GM21825 (cell line): Measurements from ENCODE around the gene SLC8A1.

Experiments
- ATAC-seq: cut with Tn5 transposase; IDR thresholded peaks from one replicate; pipeline ENCODE4 v1.9.1; 2021; ENCODE audit warnings: mild to moderate bottlenecking, moderate library complexity; ENCODE audit not compliant: unreplicated experiment

SLC8A1 gene

DNA sequence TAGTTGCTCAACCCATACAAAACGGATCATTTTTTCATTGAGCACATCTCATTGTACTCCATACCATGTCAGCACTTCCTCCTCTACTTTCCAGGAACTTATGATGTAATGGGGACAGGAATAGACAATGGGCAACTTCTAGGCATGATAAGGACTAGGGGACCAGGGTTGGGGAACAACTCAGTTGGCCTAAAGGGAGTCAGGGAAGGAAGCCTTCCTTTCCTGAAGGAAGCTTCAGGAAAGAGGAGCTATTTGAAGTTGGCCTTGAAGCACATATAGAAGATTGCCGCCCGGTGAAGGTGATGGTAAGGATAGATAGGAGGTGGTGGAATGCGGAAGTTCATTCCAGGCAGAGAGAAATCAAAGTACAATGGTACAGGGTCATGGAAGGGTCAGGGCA lies 283.9 kb downstream of the SLC8A1 start:
- ATAC-seq: no peak

DNA sequence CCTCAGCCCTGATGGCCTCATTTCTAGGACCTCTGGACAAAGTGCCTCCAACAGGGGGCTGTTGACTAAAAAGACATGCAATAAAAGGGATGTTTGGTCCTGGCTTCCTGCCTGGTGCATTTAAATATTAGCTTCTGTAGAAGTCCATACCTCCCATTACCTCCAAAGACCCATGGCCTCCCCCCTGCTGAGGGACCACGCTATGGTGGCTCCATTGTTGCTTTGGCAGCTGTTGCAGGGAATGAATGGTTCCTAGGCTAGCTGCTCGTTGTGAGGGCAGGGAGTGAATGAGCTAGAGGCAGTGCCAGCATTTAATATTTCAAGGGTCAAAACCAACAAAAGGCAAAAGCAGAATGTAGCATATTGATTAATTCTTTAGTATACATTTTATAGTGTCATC lies 285.9 kb downstream of the SLC8A1 start:
- ATAC-seq: no peak

DNA sequence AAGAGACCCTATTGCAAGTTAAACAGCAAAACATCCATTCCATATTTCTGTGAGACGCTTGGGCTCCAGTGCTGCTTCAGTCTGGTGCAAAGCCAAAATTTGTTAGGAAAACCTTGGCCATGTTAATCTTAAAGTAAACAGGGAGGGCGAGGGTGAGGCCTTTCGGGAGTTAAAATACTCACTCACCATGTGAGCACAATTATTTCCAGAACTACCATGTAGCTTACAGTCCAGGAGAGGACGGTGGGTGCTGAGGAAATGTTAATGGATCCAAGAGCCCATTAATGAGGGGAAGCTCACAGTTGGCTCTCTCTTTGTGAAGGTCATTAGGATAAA lies 286.4 kb downstream of the SLC8A1 start:
- ATAC-seq: no peak

DNA sequence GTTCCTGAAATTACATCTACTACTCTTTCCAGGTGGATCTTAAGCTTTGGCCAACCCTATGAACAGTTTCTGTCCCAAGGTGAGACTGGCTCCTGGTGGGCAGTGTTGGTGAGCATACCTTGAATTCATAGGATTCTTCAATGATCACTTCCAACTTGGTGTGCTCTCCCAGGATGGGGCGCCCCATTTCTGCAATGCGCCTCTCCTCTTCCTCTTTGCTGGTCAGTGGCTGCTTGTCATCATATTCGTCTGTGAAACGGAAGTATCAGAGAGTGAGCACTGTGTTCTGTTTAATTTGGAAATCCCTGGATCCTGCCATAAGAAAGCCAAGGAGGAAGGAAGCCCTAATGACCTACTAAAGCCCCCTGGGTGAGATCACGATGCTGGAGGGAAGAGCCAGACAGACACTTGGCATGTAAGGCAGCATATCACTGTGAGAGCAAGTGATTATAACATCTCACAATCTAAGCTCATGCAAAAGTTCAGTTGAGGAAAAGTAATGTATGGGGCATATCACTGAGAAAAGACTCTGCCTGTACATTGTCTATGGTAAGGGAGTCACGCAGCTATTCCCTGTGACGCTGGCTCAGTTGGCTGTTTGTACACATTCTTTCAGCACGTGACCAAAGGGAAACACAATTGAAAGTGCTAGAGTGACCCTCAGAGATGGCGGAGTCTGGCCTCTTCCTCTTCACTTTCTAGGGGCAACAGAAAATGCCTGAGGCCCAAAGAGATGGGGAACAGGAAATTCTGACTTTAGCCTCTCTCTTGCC lies 287.0 kb downstream of the SLC8A1 start:
- no peak for ATAC-seq

DNA sequence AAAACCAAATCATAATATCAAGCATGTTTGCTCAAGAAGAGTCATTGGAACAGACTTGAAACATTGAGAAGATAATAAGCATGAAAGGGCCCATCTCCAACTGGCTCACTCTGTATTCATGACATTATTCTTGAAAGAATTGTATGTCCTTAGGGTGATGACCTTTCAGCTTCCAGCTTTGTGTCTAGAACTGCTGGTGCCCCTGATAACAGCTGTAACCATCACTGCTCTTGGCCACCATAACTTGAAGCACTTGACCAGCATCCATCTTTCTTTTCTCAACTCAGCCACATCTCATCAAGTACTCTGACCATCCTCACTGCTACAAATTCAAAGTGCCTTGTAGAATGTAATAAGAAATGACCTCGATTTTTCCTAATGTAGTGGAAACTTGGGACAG lies 289.9 kb downstream of the SLC8A1 start:
- ATAC-seq: no peak

DNA sequence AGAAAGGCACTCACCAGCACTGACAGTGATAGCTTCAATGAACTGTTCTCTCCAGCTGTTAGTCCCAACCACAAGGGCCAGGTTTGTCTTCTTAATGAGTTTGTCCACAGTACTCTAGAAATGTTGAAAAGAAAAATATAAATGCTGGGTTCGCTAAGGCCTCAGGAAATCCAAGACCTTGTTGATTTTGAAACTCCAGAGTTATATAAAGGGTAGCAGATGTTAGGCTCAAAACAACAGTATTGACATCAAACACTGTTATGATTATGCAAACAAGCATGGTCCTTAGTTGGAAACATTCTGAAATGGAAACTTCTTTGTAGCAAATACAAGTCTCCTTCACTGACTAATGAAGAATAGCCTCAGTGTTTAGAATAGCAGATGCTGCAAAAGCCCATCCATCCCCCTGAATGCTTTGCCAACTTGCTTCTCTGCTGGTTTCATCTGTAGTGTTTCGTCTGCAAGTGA lies 291.1 kb downstream of the SLC8A1 start:
- ATAC-seq: no peak

DNA sequence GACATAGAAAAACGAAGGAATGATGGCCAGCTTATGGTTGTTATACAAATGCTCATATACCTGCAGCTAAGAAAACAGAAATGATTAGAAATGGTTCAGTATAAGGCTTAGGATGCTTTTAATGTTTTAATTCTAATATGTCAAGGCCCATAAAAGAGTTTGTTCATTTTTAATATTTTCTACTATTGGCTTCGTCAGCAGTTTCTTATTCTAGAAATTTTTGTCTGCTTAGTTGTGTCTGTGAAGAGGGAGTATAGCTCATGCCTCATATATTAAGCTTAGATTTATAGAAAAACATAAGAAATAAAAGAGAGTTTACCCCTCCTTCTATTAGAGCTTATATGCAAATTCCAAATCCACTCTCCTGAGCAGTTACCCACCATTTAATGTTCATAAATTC lies 292.6 kb downstream of the SLC8A1 start:
- ATAC-seq: no peak

DNA sequence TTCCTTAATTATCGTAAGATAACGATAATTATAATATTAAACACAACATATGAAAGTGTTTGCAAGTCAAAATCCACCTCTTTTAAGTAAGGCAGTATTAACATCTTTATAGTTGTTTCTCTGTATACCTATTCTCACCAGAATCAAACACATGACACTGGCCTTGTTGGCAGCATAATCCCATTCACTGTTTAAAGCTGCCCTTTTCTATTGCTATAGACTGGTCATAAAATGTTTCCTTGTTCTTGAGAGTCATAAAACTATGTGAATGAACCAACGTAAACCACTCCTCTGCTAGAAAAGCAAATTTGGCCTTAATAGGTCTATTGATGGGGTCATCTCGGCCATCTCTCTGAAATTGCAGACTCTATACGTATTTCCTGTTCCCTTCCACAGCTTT lies 293.1 kb downstream of the SLC8A1 start:
- no peak for ATAC-seq

DNA sequence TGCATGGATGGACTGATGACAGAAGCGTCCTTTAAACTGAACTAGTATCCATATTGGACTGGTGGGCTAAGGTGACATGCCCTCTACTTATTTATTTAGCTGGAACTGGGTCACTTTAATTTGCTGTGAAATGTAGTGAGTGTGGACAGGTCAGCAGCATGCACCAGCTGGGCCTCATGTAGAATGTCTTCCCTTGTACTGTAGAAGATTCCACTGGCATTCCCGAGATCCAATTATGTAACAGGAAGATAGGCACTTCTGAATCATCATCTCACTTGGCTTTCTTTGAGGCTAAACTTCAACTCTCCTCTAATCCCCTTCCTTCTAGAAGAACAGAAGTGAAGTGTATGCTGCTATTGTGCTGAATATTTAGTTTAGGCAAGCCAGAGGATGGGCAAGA lies 296.2 kb downstream of the SLC8A1 start:
- no peak for ATAC-seq

DNA sequence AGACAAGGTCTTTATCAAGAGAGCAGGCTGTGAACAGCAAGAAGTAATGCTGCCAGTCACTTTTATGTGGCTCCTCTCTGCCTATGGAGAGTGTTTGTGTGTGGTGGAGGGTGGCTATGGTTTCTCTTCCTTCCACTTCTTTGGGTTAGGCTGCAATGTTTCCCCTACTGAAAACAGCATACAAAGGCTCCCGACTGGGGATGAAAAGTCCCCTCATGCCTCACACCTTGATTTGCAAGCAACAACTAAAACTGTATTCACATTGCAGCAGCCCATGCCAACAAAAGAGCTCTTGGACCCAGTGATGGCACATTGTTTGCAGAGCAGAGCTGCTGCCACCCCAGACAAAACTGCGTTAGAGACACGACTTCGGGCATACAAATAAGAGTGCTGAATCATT lies 301.6 kb downstream of the SLC8A1 start:
- no peak for ATAC-seq

DNA sequence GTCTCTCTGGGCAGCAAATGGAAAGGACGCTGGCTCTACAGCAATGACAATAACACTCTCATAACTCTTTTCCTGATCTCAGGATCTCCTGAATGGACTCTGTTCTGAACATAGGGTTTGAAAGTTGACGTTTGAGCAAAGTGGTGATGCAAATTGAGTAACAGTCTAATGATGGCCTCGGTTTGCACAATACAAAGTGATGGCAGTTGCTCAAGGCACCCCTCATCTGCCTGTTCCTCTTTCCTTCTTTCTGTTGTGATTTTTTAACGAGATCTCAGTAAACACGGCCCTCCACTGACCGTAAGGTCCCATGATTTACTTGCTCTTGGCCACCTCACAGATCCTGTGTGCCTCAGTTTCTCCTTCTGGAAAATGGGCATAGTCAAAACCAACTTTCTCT lies 303.6 kb downstream of the SLC8A1 start:
- ATAC-seq: no peak

DNA sequence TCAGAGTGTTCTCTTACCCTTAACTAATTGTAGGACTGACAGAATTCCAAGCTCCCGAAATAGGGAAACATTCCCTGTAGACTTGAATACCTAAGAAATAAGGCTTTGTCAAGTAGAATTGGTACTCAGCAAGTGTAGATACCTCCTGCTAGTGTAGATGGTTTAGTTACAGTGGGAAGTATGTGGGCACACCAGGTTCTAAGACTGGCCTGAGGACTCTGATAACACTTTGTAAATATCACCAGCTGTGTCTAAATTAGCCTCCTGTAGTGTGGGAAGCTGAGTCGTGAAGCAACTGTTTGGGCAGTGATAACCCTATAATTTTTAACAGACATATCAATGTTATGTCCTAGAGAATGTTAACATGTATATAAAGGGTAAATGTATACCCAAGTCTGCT lies 304.5 kb downstream of the SLC8A1 start:
- ATAC-seq: no peak

DNA sequence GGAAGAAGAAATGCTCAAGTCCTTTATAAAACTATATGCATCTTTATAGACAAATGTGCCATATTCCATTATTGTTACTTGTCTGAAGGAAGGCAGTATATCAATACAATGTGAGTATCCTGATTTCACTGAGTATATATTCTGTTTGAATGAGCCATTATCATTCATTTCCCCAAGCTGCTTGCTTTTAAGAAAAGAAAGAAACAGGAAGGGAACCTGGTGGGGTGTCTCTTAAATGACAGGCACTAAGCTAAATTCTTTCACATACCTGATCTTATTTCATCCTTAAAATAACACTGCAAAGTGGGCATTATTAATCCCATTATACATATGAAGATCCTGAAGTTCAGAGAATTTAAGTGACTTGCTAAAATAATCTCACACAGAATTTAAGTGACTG lies 307.9 kb downstream of the SLC8A1 start:
- no peak for ATAC-seq

DNA sequence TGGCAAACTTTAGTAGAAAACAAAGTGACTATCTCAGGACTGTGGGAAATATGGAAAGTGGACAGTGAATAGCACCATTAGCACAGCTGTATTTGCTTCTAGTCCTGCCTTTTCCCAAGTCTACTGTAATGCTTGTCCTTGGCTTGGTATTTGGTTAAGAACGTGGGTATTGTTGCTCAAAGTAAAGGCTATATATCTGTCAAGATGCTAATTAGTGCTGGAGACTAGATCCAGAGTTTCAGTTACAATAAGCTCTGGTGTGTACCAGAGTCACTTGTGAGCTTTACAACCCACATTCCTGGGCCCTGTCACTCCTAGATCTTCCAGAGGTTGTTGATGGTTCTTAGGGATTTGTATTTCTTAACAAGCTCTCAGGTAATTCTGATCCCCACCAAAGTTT lies 313.6 kb downstream of the SLC8A1 start:
- no peak for ATAC-seq

DNA sequence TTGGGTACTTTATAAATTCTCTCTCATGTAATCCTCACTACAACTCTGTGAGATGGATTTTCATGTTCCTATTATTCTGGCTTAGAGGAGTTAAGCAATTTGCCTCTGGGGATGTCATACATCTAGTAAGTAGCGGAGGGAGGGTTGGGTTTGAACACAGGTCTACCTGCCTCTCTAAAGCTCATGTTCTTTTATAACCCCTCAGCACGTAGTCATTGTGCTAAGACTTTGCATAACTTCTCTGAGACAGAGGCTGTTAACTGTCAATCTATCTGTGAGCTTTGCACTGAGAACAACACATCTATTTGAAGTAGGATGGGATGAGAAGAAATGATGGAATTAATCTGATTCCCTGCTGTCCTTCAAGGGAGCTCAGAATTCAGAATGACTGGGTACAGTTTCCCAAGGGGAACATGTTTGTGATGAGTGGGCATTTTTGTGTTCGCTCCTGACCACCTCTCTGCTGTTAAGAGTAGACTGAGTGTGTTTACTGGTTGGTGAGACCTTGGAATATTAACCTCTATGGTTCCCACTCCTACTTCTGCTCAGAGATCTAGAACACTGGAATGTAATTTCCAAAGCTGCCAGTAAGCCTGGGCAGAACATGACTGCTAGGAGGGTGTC lies 320.7 kb downstream of the SLC8A1 start:
- no peak for ATAC-seq

DNA sequence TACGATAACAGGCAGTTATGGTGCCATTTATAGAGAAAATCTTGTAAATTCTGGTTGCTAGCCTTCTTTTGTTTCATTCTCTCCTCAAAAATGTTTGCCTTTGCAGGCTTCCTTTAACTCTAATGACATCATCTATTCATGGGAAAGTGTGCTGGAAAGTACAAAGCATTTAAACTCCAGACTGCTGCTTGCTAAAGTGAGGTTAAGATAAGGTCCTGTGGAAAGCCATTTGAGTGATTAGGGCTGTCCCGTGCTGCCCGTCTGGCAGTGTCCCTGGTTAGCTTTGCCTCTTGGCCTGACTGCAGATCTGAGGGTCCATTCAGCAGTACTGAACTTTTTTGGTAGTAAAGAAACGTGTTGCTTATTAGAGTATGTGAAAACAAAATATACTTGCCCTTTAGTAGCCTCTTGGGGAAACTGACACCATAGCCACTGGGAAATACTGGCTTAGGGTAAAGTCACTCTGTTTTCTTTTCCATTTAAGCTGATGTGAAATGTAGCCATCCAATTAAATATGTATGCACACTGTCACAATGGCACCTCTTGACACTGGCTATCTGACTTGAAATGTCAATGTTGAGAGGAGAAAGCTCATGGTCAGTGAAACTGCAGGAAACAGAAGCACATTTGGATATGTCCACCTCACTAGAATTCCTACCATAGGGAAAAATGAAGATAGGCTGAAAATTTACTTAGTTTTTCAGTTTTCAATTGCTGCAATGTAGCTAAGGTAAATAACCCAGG lies 321.5 kb downstream of the SLC8A1 start:
- no peak for ATAC-seq

DNA sequence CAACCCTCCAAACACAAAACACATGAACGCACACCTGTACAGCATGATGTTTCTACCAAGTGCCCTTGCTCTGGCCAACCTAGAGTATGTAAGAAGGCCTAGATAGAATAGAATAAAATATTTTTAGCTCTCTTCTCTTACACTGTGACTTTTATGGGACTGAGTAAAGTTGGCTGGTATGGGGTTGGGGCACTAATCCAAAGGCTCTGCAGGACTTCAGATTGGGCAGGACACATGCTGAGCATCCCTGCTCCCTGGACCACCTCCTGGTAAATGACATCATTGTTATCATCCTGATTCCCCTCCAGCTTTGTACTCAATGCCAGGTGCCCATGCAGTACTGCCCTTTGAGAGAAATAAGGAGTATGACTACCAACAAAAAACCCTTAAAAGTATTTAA lies 322.2 kb downstream of the SLC8A1 start:
- ATAC-seq: no peak

DNA sequence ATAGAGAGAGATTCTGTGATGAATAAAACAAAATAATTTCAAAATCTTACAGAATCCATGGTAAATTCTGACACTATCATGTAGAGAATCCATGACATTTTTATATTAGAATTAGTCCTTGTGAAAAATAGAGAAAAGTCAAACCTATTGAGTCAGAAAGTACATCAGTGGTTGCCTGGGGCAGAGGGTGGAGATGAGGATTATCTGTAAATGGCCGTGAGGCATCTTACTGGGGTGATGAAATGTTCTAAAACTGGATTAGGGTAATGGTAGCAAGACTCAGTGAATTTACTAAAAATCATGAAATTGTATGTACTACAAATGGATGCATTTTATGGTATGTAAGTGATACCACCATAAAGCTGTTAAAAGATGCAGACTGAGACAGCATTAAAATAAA lies 323.1 kb downstream of the SLC8A1 start:
- no peak for ATAC-seq

DNA sequence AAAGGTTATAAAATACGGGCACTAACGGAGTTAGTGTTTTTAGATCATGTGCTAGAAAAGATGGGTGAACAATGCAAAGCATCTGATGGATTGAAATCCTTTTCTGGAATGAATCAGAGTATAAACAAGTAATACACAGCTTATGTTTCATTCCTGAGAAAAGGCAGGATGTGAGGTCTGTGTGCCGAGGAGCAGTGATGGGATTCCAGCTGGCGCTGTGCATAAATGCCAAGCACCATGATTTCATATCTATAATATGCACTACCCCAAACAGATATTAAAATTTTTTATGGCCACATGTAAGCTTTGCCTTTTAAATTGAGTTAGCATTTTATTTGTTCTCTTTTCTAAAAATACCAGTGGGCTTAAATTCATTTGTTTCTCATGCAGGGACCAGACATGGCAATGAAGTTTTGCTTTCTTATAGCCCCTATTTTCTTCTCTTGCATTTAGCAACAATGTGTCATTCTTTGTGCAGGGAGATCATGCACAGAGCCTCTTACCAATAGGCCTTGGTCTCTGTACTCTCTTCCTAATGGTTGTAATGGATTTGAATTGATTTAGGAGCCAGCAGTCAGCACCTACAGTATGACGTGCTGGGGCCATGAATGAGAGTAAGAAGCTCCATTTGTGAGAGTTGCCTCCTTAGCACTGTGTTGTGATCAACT lies 323.9 kb downstream of the SLC8A1 start:
- no peak for ATAC-seq

DNA sequence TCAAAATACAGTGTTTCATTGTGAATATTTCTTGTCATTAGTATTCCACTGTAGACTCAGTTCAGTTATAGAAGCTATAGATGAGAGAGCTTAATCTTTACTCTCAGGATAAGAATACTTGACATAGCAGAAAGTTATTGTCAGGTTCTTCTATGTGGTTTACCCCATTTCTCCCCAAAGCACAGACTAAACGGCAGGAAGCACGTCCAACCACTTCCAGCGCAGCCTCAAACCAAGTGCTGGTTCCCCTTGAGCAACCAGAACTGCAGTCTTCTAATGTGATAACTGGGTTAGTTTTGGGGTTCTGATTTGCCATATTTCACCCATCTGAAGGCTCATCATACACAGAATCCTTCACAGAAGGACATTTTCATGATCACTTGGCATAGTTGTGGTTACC lies 324.7 kb downstream of the SLC8A1 start:
- no peak for ATAC-seq

DNA sequence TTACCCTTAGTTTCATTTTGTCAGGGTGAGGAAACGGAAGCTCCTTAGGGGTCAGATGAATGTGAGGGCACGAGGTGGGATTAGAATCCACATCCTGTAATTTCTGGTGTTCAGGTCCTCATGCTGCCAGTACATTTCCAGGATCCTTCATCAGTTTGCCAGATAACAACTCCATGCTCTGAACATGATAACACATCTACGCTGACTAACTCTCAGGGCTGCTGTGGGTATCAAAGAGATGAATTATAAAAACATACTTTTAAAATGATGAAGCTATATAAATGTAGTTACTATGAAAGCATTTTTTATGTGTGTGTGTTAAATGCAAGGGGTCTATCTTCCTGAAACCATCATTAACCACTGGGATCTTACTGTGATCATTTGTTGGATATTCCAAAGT lies 325.9 kb downstream of the SLC8A1 start:
- no peak for ATAC-seq

DNA sequence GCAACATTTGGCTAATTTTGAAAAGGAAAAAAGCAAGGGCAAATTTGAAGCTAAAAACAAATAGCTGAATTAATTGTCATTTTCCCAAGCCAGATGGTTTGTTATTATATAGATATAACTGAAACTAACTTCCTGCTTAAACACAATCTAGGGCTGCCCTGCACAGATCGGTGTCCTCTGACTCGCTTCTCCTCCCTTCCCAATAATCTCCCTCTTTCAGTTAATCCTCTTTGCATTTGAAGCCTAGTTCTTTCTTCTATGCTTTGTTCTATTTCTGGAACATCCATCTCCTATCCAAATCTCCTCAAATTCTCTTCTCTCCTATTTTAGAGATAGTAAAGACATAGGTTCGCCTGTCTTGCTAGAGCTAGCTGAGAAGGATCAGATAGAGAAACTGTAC lies 328.1 kb downstream of the SLC8A1 start:
- no peak for ATAC-seq
